ENCODE measurements around the gene FANCF. TPM values are rescaled to one million over a fixed set of nuclear protein-coding genes. Genes with fewer than 3 reads are reported as not detected.

Gene FANCF
- polyA plus RNA-seq, 1 of the 3 experiments (the other 2 are of a cell fraction), result 4.3 TPM

- Histone ChIP-seq H2AFZ (ENCODE audit: low read depth) (no peak overlapping the region), H3K36me3 (replicated peaks in 1 of 2; ENCODE audit: control insufficient read depth in 1 of 2, insufficient read depth in 2 of 2, low read length in 1 of 2) (no peaks in the 10 kb centered on the region), H3K9me3 (no peaks in the 10 kb centered on the region; the same call in 1 of the 2 replicates), H3K4me3 (ENCODE audit: low read depth in 2 of 2, low read length in 1 of 2) (no peak overlapping the region), H3K27ac (ENCODE audit: low read depth in 2 of 2, low read length in 1 of 2) (no peak overlapping the region), H3K4me1 (ENCODE audit: control insufficient read depth in 1 of 2, insufficient read depth in 2 of 2, low read depth in 1 of 2, low read length in 1 of 2) (peaks cover 0 to 9% of the 10 kb centered on the region in 2 experiments; a peak in 1 of 4 replicates), H3K79me2 (ENCODE audit: insufficient read depth) (no peaks in the 10 kb centered on the region), H3F3A (replicated peaks; ENCODE audit: insufficient read depth) (no peaks in the 10 kb centered on the region), H3K4me2 (no peak overlapping the region), H3K9me2 (no peaks in the 10 kb centered on the region), H4K20me1 (ENCODE audit: insufficient read depth) (no peaks in the 10 kb centered on the region), H3K9ac (no peak overlapping the region), H3K27me3 (ENCODE audit: insufficient read depth) (no peaks in the 10 kb centered on the region)
- TF ChIP-seq JUND (IDR thresholded peaks at IDR 0.05), result no peak
- TF ChIP-seq MEF2A (IDR thresholded peaks at IDR 0.05; ENCODE audit: borderline replicate concordance, low read depth), result no peak
- no peak for TF ChIP-seq MXI1 (IDR thresholded peaks at IDR 0.05; ENCODE audit: low read depth, low read length)
- TF ChIP-seq FOXM1 (IDR thresholded peaks at IDR 0.05; ENCODE audit: low read depth), result no peak
- TF ChIP-seq TCF12 (IDR thresholded peaks at IDR 0.05), result no peak
- TF ChIP-seq RFX5 (IDR thresholded peaks at IDR 0.05; ENCODE audit: low read length), result no peak
- TF ChIP-seq GATA2 (CRISPR knock-in tag; IDR thresholded peaks at IDR 0.05), result no peak
- TF ChIP-seq PBX3 (IDR thresholded peaks at IDR 0.05), result no peak
- no peak for TF ChIP-seq POLR2AphosphoS5 (IDR thresholded peaks at IDR 0.05; ENCODE audit: low read depth, low read length)
- no peak for TF ChIP-seq SIN3A (IDR thresholded peaks at IDR 0.05; ENCODE audit: borderline replicate concordance, low read depth, low read length)
- no peak for TF ChIP-seq NRF1 (IDR thresholded peaks at IDR 0.05; ENCODE audit: low read depth, low read length)
- no peak for TF ChIP-seq RXRA (IDR thresholded peaks at IDR 0.05; ENCODE audit: borderline replicate concordance, low read depth)
- no peak for TF ChIP-seq EP300 (IDR thresholded peaks at IDR 0.05; ENCODE audit: borderline replicate concordance in 1 of 2, low read depth in 1 of 2, low read length in 1 of 2)
- no peak for TF ChIP-seq GABPA (IDR thresholded peaks at IDR 0.05; ENCODE audit: low read depth)
- TF ChIP-seq FOXJ3 (CRISPR knock-in tag; IDR thresholded peaks at IDR 0.05), result no peak
- POLR2A ChIA-PET, result no interaction called here
- CTCF ChIA-PET, result interaction anchor here (0.9 to 1.5 kb wide), 2 partner anchors 11 to 33 kb away, joined by 3 read pairs; no protein-coding TSS in a partner anchor
- no peak for DNase-seq
Observed at GRCh38 chr11:22633354-22633902, 7.8 kb upstream of the FANCF start.

- Histone ChIP-seq H3K9ac (no peak overlapping the region), H3K79me2 (ENCODE audit: insufficient read depth) (peaks cover 23% of the 10 kb centered on the region)
- WGBS (ENCODE audit: low lambda C conversion rate), result 100% methylated on average over 6 of the region's 6 CpGs
Observed at GRCh38 chr11:22627421-22627820, 1.8 kb upstream of the FANCF start.

More at GRCh38 chr11:22627421-22627820, 1.8 kb upstream of the FANCF start:
- ChIA-PET POLR2A (no interaction called here), CTCF (interaction anchor here (1.2 kb wide), 1 partner anchor 160 kb away, joined by 4 read pairs; no protein-coding TSS in a partner anchor)
- DNase-seq, result no peak
- Histone ChIP-seq H3F3A (replicated peaks; ENCODE audit: insufficient read depth) (peaks cover 6% of the 10 kb centered on the region), H2AFZ (ENCODE audit: low read depth) (no peak overlapping the region), H3K9me3 (no peaks in the 10 kb centered on the region; the same call in 1 of the 2 replicates), H3K36me3 (replicated peaks in 1 of 2; ENCODE audit: control insufficient read depth in 1 of 2, insufficient read depth in 2 of 2, low read length in 1 of 2) (peaks cover 5 to 15% of the 10 kb centered on the region in 2 experiments), H3K27me3 (ENCODE audit: insufficient read depth) (no peaks in the 10 kb centered on the region), H3K4me1 (ENCODE audit: control insufficient read depth in 1 of 2, insufficient read depth in 2 of 2, low read depth in 1 of 2, low read length in 1 of 2) (peaks cover 8 to 11% of the 10 kb centered on the region in 2 experiments; a peak in 3 of 4 replicates), H4K20me1 (ENCODE audit: insufficient read depth) (no peaks in the 10 kb centered on the region), H3K27ac (ENCODE audit: low read depth in 2 of 2, low read length in 1 of 2) (no peak overlapping the region), H3K4me3 (ENCODE audit: low read depth in 2 of 2, low read length in 1 of 2) (no peak overlapping the region), H3K9me2 (no peaks in the 10 kb centered on the region; the same call in 1 of the 2 replicates), H3K4me2 (no peak overlapping the region)
- TF ChIP-seq CHD2 (IDR thresholded peaks at IDR 0.05; ENCODE audit: low read length, partially characterized antibody), result no peak
- no peak for TF ChIP-seq SIN3A (IDR thresholded peaks at IDR 0.05; ENCODE audit: borderline replicate concordance, low read depth, low read length)
- TF ChIP-seq GABPA (IDR thresholded peaks at IDR 0.05; ENCODE audit: low read depth), result no peak
- TF ChIP-seq EZH2phosphoT487 (IDR thresholded peaks at IDR 0.05; ENCODE audit: borderline replicate concordance, low read depth), result no peak
- no peak for TF ChIP-seq YY1 (IDR thresholded peaks at IDR 0.05; ENCODE audit: low read depth)
